HepG2 (cell line): ENCODE data around the gene IZUMO4. TPM values are rescaled to one million over a fixed set of nuclear protein-coding genes. Genes with fewer than 3 reads are reported as not detected.

Experiments
- CEBPB ChIP-seq: IDR thresholded peaks from 2 replicates; pipeline ENCODE4 v1.6.1; 2011; ENCODE audit warnings: low read depth, low read length, improper control_type of control experiment, borderline replicate concordance
- ELF4 ChIP-seq: sonication (generic); formaldehyde crosslinking; IDR thresholded peaks from 2 replicates; pipeline ENCODE4 v1.5.0; 2020; ENCODE audit warnings: missing genetic modification reagents, mild to moderate bottlenecking, moderate library complexity, borderline replicate concordance
- HOXD1 ChIP-seq: sonication (generic); formaldehyde crosslinking; IDR thresholded peaks from 2 replicates; pipeline ENCODE4 v1.5.0; 2020; ENCODE audit warnings: missing genetic modification reagents
- KDM6A ChIP-seq: IDR thresholded peaks from 2 replicates; pipeline ENCODE4 v1.6.1; 2016; ENCODE audit warnings: low read depth
- ZNF101 ChIP-seq: sonication (generic); formaldehyde crosslinking; IDR thresholded peaks from 2 replicates; pipeline ENCODE4 v1.4.0; 2020; ENCODE audit warnings: mild to moderate bottlenecking, low read depth, missing genetic modification reagents, borderline replicate concordance
- ZNF230 ChIP-seq: sonication (generic); formaldehyde crosslinking; IDR thresholded peaks from 2 replicates; pipeline ENCODE4 v1.4.0; 2020; ENCODE audit warnings: mild to moderate bottlenecking, missing genetic modification reagents
- ZSCAN12 ChIP-seq: sonication (generic); formaldehyde crosslinking; IDR thresholded peaks from 2 replicates; pipeline ENCODE4 v1.9.0; 2021; ENCODE audit warnings: mild to moderate bottlenecking, missing genetic modification reagents
- ZSCAN21 ChIP-seq: sonication (generic); formaldehyde crosslinking; IDR thresholded peaks from 2 replicates; pipeline ENCODE4 v1.8.0; 2022; ENCODE audit warnings: mild to moderate bottlenecking, missing genetic modification reagents, moderate library complexity, borderline replicate concordance
- ZSCAN30 ChIP-seq: sonication (generic); formaldehyde crosslinking; IDR thresholded peaks from 2 replicates; pipeline ENCODE4 v1.5.0; 2020; ENCODE audit warnings: mild to moderate bottlenecking, missing genetic modification reagents
- polyA plus RNA-seq, 8 experiments: library from polyadenylated mRNA; depleted of rRNA in 3 of 8; stranded (reverse) in 7 of 8; unstranded in 1 of 8; fragments of >200 nt; fragmentation: Illumina TruSeq in 4 of 8; extraction: Trizol in 4 of 8; gene quantifications; 2 replicates each; pipeline versions ENCODE4 v1.2.1 to v1.2.3, GENCODE V29; 2011 to 2016; ENCODE audit warnings: low read depth in 4 of 8, missing spikeins in 1 of 8, mixed read lengths in 1 of 8; ENCODE audit not compliant: insufficient read depth in 1 of 8
- total RNA-seq, 5 experiments: library from RNA; depleted of rRNA; stranded (reverse); fragments of >200 nt; fragmentation: Illumina TruSeq; extraction: Trizol; gene quantifications; 2 replicates each; pipeline ENCODE4 v1.2.3, GENCODE V29; 2016; ENCODE audit warnings: low read depth in 1 of 5
- TF ChIP-seq, protein P1 (sequence below), 2 experiments: sonication (generic) in 1 of 2; formaldehyde crosslinking in 1 of 2; IDR thresholded peaks; 2 replicates each; pipeline versions ENCODE4 v1.6.1 to v1.9.0; 2014 to 2022; ENCODE audit warnings: antibody characterized with exemption in 1 of 2, borderline replicate concordance in 1 of 2, inconsistent platforms in 1 of 2, low read depth in 1 of 2, missing genetic modification reagents in 1 of 2
- TF ChIP-seq, protein P2 (sequence below): sonication (generic); formaldehyde crosslinking; IDR thresholded peaks from 2 replicates; pipeline ENCODE4 v1.5.0; 2020; ENCODE audit warnings: missing genetic modification reagents, mild to moderate bottlenecking, borderline replicate concordance
- TF ChIP-seq, protein P3 (sequence below): sonication (generic); formaldehyde crosslinking; IDR thresholded peaks from 2 replicates; pipeline ENCODE4 v1.8.0; 2022; ENCODE audit warnings: mild to moderate bottlenecking, missing genetic modification reagents, moderate library complexity
- TF ChIP-seq, protein P4 (sequence below): IDR thresholded peaks from 2 replicates; pipeline ENCODE4 v1.6.1; 2016
- TF ChIP-seq, protein P5 (sequence below): sonication (generic); formaldehyde crosslinking; IDR thresholded peaks from 2 replicates; pipeline ENCODE4 v1.4.0; 2020; ENCODE audit warnings: mild to moderate bottlenecking, low read depth, missing genetic modification reagents
- TF ChIP-seq, protein P6 (sequence below): sonication (generic); formaldehyde crosslinking; IDR thresholded peaks from 2 replicates; pipeline ENCODE4 v1.5.0; 2020; ENCODE audit warnings: mild to moderate bottlenecking, low read depth, missing genetic modification reagents, borderline replicate concordance

IZUMO4 gene
- total and polyA plus RNA-seq, 2 of the 13 experiments (the other 11 are each of a cell fraction or from before 2014, with no cell fraction given), result 0.77 to 3.9 TPM

DNA sequence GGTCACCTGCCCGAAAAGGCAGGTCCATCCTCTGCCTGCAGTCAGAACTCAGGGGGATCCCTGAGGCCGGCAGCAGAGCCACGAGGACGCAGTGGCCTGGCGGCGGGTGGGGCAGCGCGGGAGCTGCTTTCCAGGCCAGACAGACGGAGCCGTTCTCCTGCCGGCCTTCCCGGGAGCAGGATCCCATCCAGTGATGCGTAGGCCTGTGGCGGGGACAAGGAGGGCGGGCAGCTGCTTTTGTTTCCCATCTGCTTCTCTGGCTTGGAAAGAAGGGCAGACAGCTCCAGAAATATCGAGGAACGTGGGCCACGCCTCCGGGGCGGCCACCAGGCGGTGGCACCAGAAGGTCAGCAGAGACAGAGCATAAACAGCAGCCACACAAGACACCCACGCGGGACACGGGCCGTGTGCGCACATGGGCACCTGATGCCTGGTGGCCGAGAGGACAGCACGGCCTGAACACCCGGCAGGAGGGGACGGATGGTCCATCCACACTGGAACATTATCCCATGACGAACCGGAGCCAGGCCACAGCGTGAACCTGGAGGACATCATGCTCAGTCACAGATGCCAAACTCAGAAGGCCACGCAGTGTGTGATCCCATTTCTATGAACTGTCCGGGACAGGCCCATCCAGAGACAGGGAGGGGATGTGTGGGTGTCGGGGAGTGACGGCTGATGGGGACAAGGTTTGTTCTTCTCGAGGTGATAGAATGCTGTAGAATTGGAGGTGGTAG lies 31.8 kb upstream of the IZUMO4 start (continued):
- TF ChIP-seq, protein P1, sequence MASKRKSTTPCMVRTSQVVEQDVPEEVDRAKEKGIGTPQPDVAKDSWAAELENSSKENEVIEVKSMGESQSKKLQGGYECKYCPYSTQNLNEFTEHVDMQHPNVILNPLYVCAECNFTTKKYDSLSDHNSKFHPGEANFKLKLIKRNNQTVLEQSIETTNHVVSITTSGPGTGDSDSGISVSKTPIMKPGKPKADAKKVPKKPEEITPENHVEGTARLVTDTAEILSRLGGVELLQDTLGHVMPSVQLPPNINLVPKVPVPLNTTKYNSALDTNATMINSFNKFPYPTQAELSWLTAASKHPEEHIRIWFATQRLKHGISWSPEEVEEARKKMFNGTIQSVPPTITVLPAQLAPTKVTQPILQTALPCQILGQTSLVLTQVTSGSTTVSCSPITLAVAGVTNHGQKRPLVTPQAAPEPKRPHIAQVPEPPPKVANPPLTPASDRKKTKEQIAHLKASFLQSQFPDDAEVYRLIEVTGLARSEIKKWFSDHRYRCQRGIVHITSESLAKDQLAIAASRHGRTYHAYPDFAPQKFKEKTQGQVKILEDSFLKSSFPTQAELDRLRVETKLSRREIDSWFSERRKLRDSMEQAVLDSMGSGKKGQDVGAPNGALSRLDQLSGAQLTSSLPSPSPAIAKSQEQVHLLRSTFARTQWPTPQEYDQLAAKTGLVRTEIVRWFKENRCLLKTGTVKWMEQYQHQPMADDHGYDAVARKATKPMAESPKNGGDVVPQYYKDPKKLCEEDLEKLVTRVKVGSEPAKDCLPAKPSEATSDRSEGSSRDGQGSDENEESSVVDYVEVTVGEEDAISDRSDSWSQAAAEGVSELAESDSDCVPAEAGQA (IDR thresholded peaks at IDR 0.05; ENCODE audit: low read depth), result no peak
- TF ChIP-seq, protein P1 (CRISPR knock-in tag; IDR thresholded peaks at IDR 0.05; ENCODE audit: borderline replicate concordance), result no peak
- TF ChIP-seq ZSCAN12, result no peak
- TF ChIP-seq, protein P2, sequence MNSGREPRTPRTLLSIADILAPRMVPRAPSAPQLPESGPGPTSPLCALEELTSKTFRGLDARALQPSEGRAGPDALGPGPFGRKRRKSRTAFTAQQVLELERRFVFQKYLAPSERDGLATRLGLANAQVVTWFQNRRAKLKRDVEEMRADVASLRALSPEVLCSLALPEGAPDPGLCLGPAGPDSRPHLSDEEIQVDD (CRISPR knock-in tag), result no peak
- no peak for TF ChIP-seq ZSCAN30 (CRISPR knock-in tag)
- TF ChIP-seq HOXD1 (CRISPR knock-in tag), result no peak
- TF ChIP-seq, protein P3, sequence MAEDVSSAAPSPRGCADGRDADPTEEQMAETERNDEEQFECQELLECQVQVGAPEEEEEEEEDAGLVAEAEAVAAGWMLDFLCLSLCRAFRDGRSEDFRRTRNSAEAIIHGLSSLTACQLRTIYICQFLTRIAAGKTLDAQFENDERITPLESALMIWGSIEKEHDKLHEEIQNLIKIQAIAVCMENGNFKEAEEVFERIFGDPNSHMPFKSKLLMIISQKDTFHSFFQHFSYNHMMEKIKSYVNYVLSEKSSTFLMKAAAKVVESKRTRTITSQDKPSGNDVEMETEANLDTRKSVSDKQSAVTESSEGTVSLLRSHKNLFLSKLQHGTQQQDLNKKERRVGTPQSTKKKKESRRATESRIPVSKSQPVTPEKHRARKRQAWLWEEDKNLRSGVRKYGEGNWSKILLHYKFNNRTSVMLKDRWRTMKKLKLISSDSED (CRISPR knock-in tag), result no peak
- TF ChIP-seq ZSCAN21, result 0 out of 2 replicates have a peak, but pooled peaks have one; percentile 45
- TF ChIP-seq, protein P4, sequence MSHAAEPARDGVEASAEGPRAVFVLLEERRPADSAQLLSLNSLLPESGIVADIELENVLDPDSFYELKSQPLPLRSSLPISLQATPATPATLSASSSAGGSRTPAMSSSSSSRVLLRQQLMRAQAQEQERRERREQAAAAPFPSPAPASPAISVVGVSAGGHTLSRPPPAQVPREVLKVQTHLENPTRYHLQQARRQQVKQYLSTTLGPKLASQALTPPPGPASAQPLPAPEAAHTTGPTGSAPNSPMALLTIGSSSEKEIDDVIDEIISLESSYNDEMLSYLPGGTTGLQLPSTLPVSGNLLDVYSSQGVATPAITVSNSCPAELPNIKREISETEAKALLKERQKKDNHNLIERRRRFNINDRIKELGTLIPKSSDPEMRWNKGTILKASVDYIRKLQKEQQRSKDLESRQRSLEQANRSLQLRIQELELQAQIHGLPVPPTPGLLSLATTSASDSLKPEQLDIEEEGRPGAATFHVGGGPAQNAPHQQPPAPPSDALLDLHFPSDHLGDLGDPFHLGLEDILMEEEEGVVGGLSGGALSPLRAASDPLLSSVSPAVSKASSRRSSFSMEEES (CRISPR knock-in tag), result no peak
- no peak for TF ChIP-seq KDM6A (CRISPR knock-in tag)
- TF ChIP-seq ELF4 (CRISPR knock-in tag), result no peak
- no peak; the same call in 1 of the 2 replicates for TF ChIP-seq ZNF230 (CRISPR knock-in tag)
- no peak for TF ChIP-seq ZNF101 (CRISPR knock-in tag)
- no peak for TF ChIP-seq CEBPB
- TF ChIP-seq, protein P5, sequence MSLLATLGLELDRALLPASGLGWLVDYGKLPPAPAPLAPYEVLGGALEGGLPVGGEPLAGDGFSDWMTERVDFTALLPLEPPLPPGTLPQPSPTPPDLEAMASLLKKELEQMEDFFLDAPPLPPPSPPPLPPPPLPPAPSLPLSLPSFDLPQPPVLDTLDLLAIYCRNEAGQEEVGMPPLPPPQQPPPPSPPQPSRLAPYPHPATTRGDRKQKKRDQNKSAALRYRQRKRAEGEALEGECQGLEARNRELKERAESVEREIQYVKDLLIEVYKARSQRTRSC (CRISPR knock-in tag), result no peak
- TF ChIP-seq, protein P6, sequence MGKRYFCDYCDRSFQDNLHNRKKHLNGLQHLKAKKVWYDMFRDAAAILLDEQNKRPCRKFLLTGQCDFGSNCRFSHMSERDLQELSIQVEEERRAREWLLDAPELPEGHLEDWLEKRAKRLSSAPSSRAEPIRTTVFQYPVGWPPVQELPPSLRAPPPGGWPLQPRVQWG, result no peak
